Activated CD4-positive, alpha-beta T cell treated with anti-CD3 and anti-CD28 coated beads, Interleukin-2, amount 50 U/mL, for 24 hours (primary cell): ENCODE measurements around the gene TFF3.

Source experiments
- DNase-seq, 2 donors: peaks; one replicate each; pipeline ENCODE4 v3.0.0-alpha.2; 2020; ENCODE audit warnings: low read depth in 1 of 2, low spot score in 1 of 2

The TFF3 gene

GRCh38 chr21:42291003-42291750, 24.0 kb downstream of the TFF3 start:
- DNase-seq, result no peak

GRCh38 chr21:42290505-42290904, 24.7 kb downstream of the TFF3 start:
- DNase-seq, result no peak

GRCh38 chr21:42289926-42290325, 25.3 kb downstream of the TFF3 start:
- DNase-seq, result no peak

- DNase-seq, result no peak
Measured at GRCh38 chr21:42288962-42289361, 26.2 kb downstream of the TFF3 start.

- no peak for DNase-seq
Measured at GRCh38 chr21:42287193-42288083, 27.8 kb downstream of the TFF3 start.

GRCh38 chr21:42286416-42286815, 28.8 kb downstream of the TFF3 start:
- no peak for DNase-seq

- no peak for DNase-seq
Measured at GRCh38 chr21:42285569-42286245, 29.5 kb downstream of the TFF3 start.

GRCh38 chr21:42282715-42283114, 32.5 kb downstream of the TFF3 start:
- DNase-seq, result no peak

- no peak for DNase-seq
Measured at GRCh38 chr21:42282021-42282420, 33.2 kb downstream of the TFF3 start.

- DNase-seq, result no peak
Measured at GRCh38 chr21:42281181-42281680, 34.0 kb downstream of the TFF3 start.

GRCh38 chr21:42280356-42281180, 34.6 kb downstream of the TFF3 start:
- DNase-seq, result no peak

- no peak for DNase-seq
Measured at GRCh38 chr21:42279888-42280287, 35.3 kb downstream of the TFF3 start.

GRCh38 chr21:42279341-42279871, 35.8 kb downstream of the TFF3 start:
- DNase-seq, result no peak

- no peak for DNase-seq
Measured at GRCh38 chr21:42278451-42279149, 36.6 kb downstream of the TFF3 start.

GRCh38 chr21:42277593-42277992, 37.6 kb downstream of the TFF3 start:
- no peak for DNase-seq

- DNase-seq, result no peak
Measured at GRCh38 chr21:42276526-42277154, 38.6 kb downstream of the TFF3 start.

- DNase-seq, result no peak
Measured at GRCh38 chr21:42276076-42276475, 39.1 kb downstream of the TFF3 start.

GRCh38 chr21:42272984-42273600, 42.1 kb downstream of the TFF3 start:
- no peak for DNase-seq
